Measurements from ENCODE around the gene LAMTOR4. TPM values are rescaled to one million over a fixed set of nuclear protein-coding genes. Genes with fewer than 3 reads are reported as not detected.
"Not testable (repeated sequence)": the region's sequence is repeated elsewhere in the genome, so short reads cannot be mapped to it uniquely, and the experiment has no call there.

LAMTOR4 gene
- total RNA-seq, 1 donor from 2014 or later = 105 TPM

DNA sequence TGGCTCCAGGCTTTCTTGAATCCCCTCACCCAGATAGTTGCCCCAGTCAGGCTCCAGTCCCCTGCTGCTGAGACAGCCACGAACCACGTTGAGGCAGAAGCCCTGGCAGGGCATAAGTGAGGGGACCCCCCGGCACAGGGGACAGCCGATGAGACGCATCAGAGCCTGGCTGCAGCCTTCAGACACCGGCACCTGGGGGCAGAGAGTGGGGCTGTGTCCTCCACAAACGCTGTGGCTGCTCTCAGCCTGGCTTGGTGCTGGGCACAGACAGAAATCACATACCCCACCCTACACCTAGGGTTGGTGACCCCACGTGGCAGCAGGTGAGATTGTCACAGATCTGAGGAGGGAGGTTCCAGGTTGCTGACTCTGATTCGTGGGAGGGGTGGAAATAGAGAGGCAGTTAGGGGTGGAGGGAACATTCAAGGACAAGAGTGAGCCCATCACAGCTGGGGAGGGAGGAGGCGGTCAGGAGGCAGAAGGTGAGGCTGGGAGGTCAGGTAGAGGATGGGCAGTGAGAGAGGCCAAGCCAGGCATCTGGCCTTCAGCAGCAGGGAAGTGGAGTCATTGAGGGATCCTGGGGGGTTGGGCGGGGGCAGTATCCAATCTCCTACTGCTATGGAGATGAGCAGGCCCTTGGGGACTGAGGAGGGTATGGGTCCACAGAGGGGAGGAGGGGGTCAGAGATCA, 25.2 kb downstream of the LAMTOR4 start:
- peaks cover 5% of the 10 kb centered on the region for H3K27me3 Mint-ChIP-seq (ENCODE audit: low read depth)
- H3K4me3 Mint-ChIP-seq = no peak overlapping the region
- H3K4me1 Mint-ChIP-seq = peaks cover 23% of the 10 kb centered on the region
- no peaks in the 10 kb centered on the region for H3K9me3 Mint-ChIP-seq
- H3K36me3 Mint-ChIP-seq = peaks cover 16% of the 10 kb centered on the region
- TF ChIP-seq, protein P1, sequence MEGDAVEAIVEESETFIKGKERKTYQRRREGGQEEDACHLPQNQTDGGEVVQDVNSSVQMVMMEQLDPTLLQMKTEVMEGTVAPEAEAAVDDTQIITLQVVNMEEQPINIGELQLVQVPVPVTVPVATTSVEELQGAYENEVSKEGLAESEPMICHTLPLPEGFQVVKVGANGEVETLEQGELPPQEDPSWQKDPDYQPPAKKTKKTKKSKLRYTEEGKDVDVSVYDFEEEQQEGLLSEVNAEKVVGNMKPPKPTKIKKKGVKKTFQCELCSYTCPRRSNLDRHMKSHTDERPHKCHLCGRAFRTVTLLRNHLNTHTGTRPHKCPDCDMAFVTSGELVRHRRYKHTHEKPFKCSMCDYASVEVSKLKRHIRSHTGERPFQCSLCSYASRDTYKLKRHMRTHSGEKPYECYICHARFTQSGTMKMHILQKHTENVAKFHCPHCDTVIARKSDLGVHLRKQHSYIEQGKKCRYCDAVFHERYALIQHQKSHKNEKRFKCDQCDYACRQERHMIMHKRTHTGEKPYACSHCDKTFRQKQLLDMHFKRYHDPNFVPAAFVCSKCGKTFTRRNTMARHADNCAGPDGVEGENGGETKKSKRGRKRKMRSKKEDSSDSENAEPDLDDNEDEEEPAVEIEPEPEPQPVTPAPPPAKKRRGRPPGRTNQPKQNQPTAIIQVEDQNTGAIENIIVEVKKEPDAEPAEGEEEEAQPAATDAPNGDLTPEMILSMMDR (IDR thresholded peaks at IDR 0.05; ENCODE audit: unreplicated experiment) = no peak
- H3K27ac Mint-ChIP-seq = no peak overlapping the region
- no peak for DNase-seq (ENCODE audit: low spot score in 2 of 2, unreplicated experiment in 2 of 2)

DNA sequence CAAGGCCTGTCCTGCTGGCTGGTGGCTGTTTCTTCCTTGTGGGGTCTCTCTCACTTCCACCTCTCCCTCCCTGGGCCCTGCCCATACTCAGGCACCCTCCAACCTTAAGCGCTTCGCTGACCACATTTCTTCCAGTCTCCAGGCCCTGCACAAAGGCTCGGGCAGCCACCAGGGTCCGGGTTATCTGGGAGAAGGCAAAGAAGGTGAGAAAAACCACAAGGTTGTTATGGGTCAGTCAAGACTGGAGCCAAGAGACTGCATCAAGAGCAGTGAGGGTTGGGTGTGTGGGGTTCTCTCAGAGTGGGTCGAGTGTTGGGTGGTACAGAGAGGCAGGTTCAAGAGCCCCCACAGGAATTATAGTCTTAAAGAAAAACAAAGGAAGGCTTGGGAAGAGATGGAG, 25.9 kb downstream of the LAMTOR4 start:
- Mint-ChIP-seq H3K27ac (no peak overlapping the region), H3K36me3 (peaks cover 16% of the 10 kb centered on the region), H3K4me1 (peaks cover 22% of the 10 kb centered on the region), H3K9me3 (no peaks in the 10 kb centered on the region), H3K4me3 (no peak overlapping the region), H3K27me3 (ENCODE audit: low read depth) (peaks cover 5% of the 10 kb centered on the region)
- TF ChIP-seq, protein P1 (IDR thresholded peaks at IDR 0.05; ENCODE audit: unreplicated experiment) = no peak
- no peak for DNase-seq (ENCODE audit: low spot score in 2 of 2, unreplicated experiment in 2 of 2)

DNA sequence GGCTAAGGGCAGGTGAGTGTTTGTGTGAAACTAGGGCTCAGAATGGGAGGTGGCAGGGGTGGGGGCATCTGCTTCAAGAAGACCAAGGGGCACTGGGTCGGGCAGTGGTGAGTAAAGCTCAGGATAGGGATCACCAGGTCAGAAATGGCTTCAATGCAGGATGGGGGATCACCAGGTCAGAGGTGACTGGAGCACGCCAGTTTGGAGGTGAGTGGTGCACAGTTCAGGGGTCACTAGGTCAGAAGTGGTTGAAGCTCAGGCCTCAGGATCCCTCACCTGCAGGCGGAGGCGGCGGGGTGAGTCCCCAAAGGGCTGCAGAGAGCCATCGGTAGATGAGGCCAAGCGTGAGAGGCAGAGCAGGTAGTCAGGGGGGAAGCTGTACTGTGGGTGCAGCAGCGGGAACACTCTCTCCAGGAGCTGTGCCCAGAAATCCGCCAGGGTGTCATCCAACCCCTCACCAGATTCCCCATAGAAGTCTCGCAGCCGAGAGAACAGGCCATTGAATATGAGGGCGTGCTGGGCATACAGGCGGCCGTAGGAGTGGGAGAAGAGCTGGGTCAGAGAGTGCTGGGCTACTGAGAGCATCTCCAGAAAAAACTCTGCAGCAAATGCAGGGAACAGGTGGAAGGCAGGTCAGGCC, 26.7 kb downstream of the LAMTOR4 start:
- Mint-ChIP-seq H3K27ac (no peak overlapping the region), H3K4me3 (peak overlapping the region; percentile 62), H3K4me1 (peaks cover 21% of the 10 kb centered on the region), H3K9me3 (no peaks in the 10 kb centered on the region), H3K36me3 (peaks cover 16% of the 10 kb centered on the region), H3K27me3 (ENCODE audit: low read depth) (peaks cover 3% of the 10 kb centered on the region)
- no peak for DNase-seq (ENCODE audit: low spot score in 2 of 2, unreplicated experiment in 2 of 2)
- TF ChIP-seq, protein P1 (IDR thresholded peaks at IDR 0.05; ENCODE audit: unreplicated experiment) = no peak

DNA sequence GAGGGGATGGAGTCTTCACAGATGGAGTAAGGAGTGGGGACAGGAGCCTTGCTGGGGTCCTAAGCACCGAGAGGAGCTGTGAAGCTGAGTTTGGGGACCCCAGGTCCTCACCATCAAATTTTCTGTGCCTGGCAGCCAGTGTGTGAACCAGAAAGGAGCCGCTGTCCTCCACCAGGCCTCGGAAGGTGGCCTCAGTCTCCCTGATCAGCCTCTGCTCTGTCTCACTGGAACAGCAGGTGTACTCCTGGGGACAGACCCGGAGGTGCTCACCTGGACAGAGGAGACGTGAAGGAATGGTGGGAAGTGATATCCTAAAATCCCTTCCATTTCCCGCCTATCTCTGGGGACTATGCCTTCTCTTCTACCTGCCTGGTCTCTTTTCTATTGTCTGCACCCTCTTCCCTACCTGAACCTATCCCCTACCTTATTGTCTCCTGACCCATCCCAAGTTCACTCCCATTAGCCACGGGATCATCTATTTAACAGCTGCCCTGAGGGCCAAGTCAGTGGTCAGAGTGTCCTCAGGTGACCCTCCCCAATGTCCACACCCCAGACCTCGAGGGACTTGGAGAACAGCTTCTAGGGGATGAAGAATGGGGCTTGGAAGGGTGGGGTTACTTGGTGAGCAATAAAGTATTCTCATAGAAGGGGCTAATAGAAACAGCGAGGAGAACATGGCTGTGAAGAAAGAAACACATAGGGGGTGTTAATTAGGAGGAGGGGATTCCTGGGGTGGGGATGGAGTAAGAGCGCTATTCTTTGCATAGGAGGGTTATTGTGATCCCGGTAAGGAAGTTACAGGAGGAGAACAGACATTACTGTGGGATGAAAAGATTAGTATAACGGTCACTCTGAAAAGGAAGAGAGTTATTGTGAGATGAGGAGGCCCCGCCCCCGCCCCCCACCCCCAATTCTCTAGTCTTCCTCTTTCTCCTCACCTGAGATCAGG, 27.7 kb downstream of the LAMTOR4 start:
- Mint-ChIP-seq H3K9me3 (no peaks in the 10 kb centered on the region), H3K27me3 (ENCODE audit: low read depth) (peaks cover 3% of the 10 kb centered on the region), H3K4me1 (peaks cover 18% of the 10 kb centered on the region), H3K4me3 (peak overlapping the region; percentile 90), H3K27ac (no peak overlapping the region), H3K36me3 (peaks cover 14% of the 10 kb centered on the region)
- DNase-seq (ENCODE audit: low spot score in 2 of 2, unreplicated experiment in 2 of 2) = no peak
- TF ChIP-seq, protein P1 (IDR thresholded peaks at IDR 0.05; ENCODE audit: unreplicated experiment) = no peak

DNA sequence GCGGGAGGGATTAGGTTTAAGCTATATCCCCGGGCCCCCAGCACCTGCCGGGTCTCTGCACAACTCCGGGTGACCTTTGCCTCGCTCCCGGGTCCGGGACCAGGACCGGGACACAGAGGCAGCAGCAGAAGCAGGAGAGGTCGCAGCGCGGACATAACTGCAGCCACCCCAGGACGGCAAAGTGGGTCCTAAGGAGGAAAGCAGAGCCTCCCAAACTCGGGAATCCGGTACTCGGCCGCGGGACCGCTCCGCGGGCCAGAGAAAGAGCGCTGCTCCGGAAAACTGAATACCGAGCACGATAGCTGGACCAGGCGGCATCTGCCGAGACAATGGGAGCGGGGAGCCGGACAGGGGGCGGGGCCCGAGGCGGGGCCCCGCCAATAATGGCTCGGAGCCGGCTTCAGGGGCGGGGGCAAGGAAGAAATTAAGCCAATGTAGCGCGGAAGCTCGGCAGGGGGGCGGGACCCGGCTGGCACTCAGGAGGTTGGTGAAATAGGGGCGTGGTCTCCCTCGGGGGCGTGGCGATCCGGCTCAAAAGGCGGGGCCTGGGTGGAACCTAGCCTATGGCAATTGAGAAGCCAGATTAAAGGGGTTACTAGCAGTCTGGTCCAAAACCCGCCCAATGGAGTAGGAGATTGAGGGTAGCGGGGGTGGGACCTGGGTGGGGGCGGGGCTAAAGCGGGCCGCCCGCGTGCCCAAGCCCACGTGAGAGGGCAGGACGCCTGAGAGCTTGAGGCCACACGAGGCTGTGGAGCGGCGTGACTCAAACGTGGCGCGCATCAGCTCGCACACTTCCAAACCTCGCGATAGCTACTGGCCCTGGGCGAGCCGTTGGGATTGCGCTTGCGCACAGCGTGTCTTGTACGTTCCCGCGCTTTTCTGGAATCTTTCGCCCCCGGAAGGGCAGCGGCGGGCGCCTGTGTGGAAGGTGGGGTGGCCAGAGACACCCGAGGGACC, 28.6 kb downstream of the LAMTOR4 start, which contains the start of the genes GPC2 and STAG3:
TSS of gene GPC2 (minus strand) at position 337 of the 957 bp plus-strand sequence. CDS start at position 155, 182 bp downstream.
TSS of gene STAG3 (plus strand) at position 874 of the 957 bp plus-strand sequence. CDS start 2,639 bp downstream, outside the sequence.
- no peaks in the 10 kb centered on the region for H3K9me3 Mint-ChIP-seq
- peaks cover 14% of the 10 kb centered on the region for H3K36me3 Mint-ChIP-seq
- TF ChIP-seq, protein P1 (IDR thresholded peaks at IDR 0.05; ENCODE audit: unreplicated experiment) = no peak
- DNase-seq (ENCODE audit: low spot score in 2 of 2, unreplicated experiment in 2 of 2) = peak; percentile 94 to 98
- peak within 1 kb of the TSS; percentile 90 for H3K4me3 Mint-ChIP-seq
- H3K27ac Mint-ChIP-seq = no peak within 1 kb of the TSS
- peaks cover 11% of the 10 kb centered on the region for H3K27me3 Mint-ChIP-seq (ENCODE audit: low read depth)
- peaks cover 15% of the 10 kb centered on the region for H3K4me1 Mint-ChIP-seq

DNA sequence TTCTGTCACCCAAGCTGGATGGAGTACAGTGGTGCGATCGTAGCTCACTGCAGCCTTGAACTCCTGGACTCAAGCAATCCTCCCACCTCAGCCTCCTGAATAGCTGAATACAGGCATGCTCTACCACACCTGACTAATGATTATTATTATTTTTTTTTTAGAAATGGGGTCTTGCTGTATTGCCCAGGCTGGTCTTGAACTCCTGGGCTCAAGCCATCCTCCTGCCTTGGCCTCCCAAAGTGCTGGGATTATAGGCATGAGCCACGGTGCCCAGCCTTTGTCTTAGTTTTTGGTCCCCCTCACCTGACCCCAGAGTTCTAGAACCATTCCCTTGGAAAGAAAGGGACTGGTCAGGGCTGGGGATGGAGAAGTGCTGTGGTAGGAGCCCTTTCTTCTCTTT, 31.4 kb downstream of the LAMTOR4 start:
- not testable (repeated sequence) for H3K4me3 Mint-ChIP-seq; DNase-seq (ENCODE audit: low spot score in 2 of 2, unreplicated experiment in 2 of 2); H3K9me3 Mint-ChIP-seq; H3K36me3 Mint-ChIP-seq; H3K27ac Mint-ChIP-seq
- Mint-ChIP-seq H3K4me1 (peaks cover 14% of the 10 kb centered on the region), H3K27me3 (ENCODE audit: low read depth) (peaks cover 17% of the 10 kb centered on the region)

DNA sequence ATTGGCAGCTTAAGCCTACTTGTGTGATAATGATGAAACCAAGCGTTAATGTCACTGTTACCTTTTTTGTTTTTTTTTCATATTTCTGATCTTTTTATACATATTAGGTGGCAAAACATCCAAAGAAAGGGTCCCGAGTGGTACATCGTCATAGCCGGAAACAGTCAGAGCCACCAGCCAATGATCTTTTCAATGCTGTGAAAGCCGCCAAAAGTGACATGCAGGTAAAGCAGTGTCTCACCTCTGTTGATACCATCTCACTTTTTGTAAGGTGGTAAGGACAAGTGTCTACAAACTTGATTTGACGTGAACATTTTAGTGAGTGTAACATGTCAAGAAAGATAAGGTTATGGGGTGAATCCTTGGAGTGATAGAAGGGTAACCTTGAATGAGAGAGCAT, 33.9 kb downstream of the LAMTOR4 start:
- H3K4me1 Mint-ChIP-seq; DNase-seq (ENCODE audit: low spot score in 2 of 2, unreplicated experiment in 2 of 2); H3K9me3 Mint-ChIP-seq; H3K4me3 Mint-ChIP-seq; H3K27ac Mint-ChIP-seq; H3K36me3 Mint-ChIP-seq: not testable (repeated sequence)
- H3K27me3 Mint-ChIP-seq (ENCODE audit: low read depth) = peaks cover 17% of the 10 kb centered on the region

Measured in mesothelial cell of epicardium (in vitro differentiated cells).